ENCODE measurements around the gene TEX29. TPM values are rescaled to one million over a fixed set of nuclear protein-coding genes. Genes with fewer than 3 reads are reported as not detected.

Gene TEX29
- total RNA-seq, 1 donor from 2014 or later, result 2.9 TPM

DNA sequence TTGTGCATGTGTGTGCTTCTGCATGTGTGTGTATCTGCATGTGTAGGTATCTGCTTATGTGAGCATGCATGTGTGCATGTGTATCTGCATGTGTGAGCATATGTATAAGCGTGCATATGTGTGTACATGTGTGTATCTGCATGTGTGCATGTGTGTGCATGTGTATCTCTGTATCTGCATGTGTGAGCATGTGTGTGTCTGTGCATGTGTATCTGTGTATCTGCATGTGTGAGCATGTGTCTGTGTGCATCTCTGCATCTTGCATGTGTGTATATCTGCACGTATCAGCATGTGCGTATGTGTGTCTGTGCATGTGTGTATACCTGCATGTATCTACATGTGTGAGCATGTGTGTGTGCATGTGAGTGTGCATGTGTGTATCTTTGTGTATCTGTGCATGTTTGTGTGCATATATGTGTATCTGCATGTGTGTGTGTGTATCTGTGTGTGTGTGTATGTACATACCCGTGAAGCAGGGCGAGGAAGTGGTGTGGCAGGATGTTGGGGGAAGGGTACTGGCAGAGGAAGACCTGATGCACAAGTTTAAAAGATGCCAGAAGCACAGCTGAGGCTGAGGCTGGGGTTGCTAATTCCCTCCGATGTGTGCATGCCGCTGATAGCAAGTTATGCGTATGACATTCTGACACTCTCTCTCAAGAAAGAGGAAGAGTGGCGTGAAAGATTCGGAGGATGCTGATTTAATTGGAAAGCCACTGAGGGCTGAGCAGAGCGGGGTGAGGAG is 64.2 kb downstream of the TEX29 start:
- DNase-seq (ENCODE audit: extremely low spot score in 2 of 2), result no peak
- Histone ChIP-seq H3K9me3 (no peaks in the 10 kb centered on the region), H3K27ac (no peak overlapping the region), H3K4me1 (no peaks in the 10 kb centered on the region), H3K4me3 (no peak overlapping the region), H3K27me3 (no peaks in the 10 kb centered on the region), H3K36me3 (no peaks in the 10 kb centered on the region)
- TF ChIP-seq POLR2A (IDR thresholded peaks at IDR 0.05), result no peak
- no peak for TF ChIP-seq POLR2AphosphoS5 (IDR thresholded peaks at IDR 0.05; ENCODE audit: insufficient read depth in 1 of 2, low read depth in 1 of 2)
- TF ChIP-seq, protein P1, sequence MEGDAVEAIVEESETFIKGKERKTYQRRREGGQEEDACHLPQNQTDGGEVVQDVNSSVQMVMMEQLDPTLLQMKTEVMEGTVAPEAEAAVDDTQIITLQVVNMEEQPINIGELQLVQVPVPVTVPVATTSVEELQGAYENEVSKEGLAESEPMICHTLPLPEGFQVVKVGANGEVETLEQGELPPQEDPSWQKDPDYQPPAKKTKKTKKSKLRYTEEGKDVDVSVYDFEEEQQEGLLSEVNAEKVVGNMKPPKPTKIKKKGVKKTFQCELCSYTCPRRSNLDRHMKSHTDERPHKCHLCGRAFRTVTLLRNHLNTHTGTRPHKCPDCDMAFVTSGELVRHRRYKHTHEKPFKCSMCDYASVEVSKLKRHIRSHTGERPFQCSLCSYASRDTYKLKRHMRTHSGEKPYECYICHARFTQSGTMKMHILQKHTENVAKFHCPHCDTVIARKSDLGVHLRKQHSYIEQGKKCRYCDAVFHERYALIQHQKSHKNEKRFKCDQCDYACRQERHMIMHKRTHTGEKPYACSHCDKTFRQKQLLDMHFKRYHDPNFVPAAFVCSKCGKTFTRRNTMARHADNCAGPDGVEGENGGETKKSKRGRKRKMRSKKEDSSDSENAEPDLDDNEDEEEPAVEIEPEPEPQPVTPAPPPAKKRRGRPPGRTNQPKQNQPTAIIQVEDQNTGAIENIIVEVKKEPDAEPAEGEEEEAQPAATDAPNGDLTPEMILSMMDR (IDR thresholded peaks at IDR 0.05), result no peak
- intact Hi-C loops (cut with DNase I), result no loop called here

DNA sequence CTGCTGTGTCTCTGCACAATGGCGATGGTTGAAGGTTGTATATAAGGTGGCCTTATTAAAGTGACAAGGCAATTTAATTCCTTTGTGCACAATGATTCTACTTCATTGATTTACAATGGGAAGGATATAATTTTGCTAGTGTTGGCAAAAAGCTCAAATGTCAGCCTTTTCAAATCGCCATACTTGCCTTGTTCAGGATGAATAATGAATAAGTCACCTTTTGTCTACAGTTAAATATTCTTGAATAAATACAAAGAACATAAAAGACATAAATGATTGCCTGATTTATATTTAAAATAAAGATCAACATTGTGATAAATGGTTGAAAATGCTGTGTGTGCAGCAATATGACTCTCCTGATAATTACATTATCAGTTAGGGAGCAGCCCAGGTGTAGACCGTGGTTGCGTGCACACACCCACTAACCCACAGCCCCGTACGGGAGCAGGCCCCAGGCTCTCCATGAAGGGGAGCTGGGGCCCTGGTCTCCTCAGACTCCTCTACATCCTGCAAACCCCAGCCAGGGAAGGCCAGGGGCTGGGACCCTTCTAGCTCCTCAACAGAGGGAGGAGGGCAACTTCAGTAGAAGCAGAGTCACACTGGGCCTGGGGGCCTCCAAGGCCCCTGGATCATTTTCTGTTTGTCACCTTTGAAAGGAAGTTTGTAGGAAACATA is 64.9 kb downstream of the TEX29 start:
- Histone ChIP-seq H3K36me3 (no peaks in the 10 kb centered on the region), H3K27ac (no peak overlapping the region), H3K9me3 (no peaks in the 10 kb centered on the region), H3K4me3 (no peak overlapping the region), H3K4me1 (no peaks in the 10 kb centered on the region), H3K27me3 (no peaks in the 10 kb centered on the region)
- no peak for TF ChIP-seq POLR2AphosphoS5 (IDR thresholded peaks at IDR 0.05; ENCODE audit: insufficient read depth in 1 of 2, low read depth in 1 of 2)
- TF ChIP-seq POLR2A (IDR thresholded peaks at IDR 0.05), result no peak
- TF ChIP-seq, protein P1 (IDR thresholded peaks at IDR 0.05), result no peak
- DNase-seq (ENCODE audit: extremely low spot score in 2 of 2), result no peak
- intact Hi-C loops (cut with DNase I), result no loop called here

DNA sequence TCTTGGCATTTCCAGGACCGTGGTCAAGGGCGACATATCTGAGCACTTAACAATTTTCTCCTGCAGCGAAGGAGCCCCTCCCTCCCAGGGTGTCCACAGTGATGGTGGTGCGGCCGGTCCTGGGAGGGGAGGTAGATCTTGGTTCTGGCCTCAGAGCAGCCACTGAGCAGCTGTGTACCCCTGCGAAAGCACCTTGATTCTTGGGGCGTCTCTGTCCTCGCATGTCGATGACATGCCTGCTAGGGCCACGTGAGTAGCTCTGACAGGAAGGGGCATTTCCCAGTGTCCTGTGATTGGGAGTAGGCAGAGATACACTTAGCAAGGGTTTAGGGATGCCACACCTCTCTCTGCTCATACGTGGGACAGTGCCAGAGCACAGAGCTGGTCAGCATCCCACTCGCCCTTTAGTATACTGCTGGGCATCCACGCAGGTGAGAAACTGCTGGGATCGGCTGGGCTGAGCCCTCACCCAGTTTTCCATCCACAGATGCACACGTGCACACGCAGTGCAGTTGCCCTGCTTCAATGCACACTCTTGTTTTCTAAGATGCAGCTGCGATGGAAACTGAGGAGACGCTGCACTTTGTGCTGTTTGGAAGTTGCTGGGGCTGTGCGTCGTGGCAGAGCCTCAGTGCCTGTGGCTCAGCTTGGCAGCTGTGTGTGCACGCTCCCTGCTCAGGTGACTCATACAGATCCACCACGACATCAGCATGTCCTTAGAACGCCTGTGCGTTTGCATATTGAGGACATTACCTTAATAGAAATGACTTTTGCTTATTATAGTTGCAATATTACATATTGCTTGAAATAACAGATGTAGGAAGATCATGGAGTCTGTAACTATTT is 66.8 kb downstream of the TEX29 start:
- Histone ChIP-seq H3K4me1 (no peaks in the 10 kb centered on the region), H3K4me3 (no peak overlapping the region), H3K36me3 (no peaks in the 10 kb centered on the region), H3K9me3 (no peaks in the 10 kb centered on the region), H3K27me3 (no peaks in the 10 kb centered on the region), H3K27ac (no peak overlapping the region)
- TF ChIP-seq POLR2AphosphoS5 (IDR thresholded peaks at IDR 0.05; ENCODE audit: insufficient read depth in 1 of 2, low read depth in 1 of 2) (no peak), POLR2A (IDR thresholded peaks at IDR 0.05) (no peak)
- TF ChIP-seq, protein P1 (IDR thresholded peaks at IDR 0.05), result no peak
- no peak for DNase-seq (ENCODE audit: extremely low spot score in 2 of 2)
- intact Hi-C loops (cut with DNase I), result no loop called here

DNA sequence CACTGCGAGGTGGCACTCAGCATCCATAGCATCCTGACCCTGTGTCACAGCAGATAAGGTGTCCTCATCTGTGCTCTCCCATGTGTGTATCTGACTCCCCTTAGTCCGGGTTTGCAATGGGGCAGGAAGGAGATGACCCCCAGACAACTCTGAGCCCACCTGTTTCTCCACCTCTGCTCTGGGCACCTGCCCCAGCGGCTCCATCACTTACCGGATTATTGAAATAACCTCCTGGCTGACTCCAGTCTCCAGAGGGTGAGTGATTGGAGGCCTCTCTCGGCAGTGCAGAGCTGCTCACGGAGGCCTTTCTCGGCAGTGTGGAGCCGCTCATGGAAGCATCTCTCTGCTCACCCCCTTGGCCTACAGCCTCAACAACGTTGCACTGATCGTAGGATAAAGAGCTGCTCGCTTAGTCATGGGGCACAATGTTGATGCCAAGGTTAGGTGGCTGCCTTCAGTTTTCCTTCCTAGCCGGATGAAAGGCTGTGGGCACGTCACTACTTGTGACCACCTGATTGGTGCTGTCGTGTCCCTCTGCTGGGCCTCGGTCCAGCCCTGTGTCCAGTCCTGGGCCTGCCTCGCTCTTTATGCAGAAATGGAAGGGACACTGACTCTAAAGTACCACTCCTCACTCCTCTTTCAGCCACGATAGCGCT is 67.6 kb downstream of the TEX29 start:
- no peak overlapping the region for H3K27ac ChIP-seq
- DNase-seq (ENCODE audit: extremely low spot score in 2 of 2), result peak in 1 of 2 donors; percentile 64
- H3K4me1 ChIP-seq, result no peaks in the 10 kb centered on the region
- TF ChIP-seq, protein P1 (IDR thresholded peaks at IDR 0.05), result no peak
- no peaks in the 10 kb centered on the region for H3K9me3 ChIP-seq
- intact Hi-C loops (cut with DNase I), result no loop called here
- no peaks in the 10 kb centered on the region for H3K36me3 ChIP-seq
- H3K4me3 ChIP-seq, result no peak overlapping the region
- no peaks in the 10 kb centered on the region for H3K27me3 ChIP-seq
